GM19455 (cell line): ENCODE data around the gene PPARA.
"Not testable (repeated sequence)": the region's sequence is repeated elsewhere in the genome, so short reads cannot be mapped to it uniquely, and the experiment has no call there.

Experiments
- ATAC-seq: cut with Tn5 transposase; IDR thresholded peaks from one replicate; pipeline ENCODE4 v1.9.1; 2021; ENCODE audit not compliant: unreplicated experiment

PPARA gene

DNA sequence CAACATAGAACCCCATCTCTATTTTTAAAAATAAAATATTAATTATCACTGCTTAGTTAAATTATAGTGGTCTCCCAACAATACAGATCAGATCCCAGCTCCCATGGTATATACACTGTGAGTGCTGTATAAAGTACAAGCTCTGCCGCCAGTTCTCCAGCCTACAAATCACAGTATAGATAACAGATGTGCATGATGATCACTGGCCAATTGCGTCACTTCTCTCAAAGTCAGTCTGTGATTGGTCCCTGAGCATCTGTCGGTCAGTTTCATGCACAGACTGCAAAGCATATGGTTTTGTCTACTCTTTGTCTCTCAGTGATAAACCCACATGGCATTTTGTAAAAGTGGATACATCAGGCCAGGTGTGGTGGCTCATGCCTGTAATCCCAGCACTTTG lies 15.7 kb downstream of the PPARA start:
- no peak for ATAC-seq

DNA sequence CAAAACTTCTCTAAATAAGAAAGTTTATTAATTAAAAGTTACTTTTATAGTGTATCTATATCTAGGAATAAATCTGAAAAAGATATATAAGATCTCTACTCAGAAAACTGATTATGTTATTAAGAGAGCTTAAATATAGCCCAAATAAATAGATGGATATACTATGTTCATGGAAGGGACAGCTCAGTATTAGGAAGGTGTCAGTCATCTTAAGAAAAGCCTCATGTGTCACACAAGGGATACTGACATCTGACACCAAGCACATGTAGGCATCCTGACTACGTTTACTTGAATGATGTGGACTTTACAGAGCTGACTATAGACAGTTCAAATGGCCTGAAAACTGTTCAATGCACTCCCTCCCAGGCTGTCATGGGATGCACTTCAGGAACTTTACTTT lies 19.3 kb downstream of the PPARA start:
- ATAC-seq: no peak

DNA sequence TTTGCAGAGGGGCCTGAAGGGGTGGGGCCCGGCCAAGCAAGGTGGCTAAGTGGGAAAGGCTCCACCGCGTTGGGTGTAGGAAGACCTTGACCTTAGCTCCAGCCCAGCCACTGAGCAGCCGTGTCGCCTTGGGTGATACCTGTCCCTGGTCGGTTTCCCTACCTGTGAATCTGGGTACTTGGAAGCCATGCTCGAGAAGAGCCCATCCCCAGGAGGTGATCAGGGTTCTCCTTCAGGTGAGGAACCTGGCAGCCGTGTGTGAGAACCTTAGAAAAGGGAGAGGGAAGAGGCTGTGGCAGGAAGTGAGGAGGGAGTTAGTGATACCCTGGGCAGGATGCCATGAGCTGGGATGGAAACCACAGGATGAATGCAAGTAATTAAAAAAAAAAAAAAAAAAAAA lies 21.6 kb downstream of the PPARA start:
- ATAC-seq: no peak

DNA sequence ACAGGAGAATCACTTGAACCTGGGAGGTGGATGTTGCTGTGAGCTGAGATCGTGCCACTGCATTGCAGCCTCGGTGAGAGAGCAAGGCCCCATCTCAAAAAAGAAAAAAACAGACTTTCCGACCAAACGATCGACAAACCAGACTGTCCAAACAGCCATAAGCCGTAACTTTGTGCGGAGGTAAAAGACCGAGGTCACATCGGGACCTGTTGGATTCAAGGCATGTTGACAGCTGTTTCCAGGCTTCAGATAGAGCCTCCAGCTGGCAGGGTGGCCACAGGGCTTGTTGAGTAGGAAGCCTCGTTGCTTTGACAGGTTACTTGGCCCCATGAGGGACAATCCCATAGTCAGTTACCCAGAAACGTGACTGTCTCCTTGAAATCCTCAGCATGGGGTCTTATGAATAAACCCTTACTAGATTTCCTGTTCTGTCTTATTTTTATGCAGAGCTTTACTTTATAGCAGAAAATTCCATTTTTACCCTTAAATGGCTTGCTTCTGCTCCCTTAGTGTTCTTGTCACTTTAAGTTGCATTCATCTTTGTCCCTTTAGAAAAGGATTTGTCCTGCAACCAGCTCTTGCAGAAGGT lies 22.3 kb downstream of the PPARA start:
- ATAC-seq: no peak

DNA sequence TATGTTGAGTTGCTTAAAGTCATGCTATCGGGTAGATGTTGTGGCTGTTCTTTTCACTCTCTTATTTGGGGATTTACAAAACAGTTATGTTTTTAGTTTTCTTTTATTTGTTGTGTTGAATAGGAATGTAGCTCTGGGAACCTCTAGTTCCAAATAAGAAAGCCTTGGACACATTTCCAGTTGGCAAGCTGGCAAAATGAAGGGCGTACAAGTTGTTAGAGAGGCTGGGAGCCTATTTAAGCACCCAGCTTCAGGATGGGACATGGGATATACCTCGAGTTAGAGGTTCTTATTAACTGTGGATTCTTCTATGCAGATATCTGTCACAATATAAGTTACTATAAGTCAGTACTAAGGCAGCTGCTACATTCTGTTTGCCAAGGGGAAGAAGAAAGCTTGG lies 22.8 kb downstream of the PPARA start:
- no peak for ATAC-seq

DNA sequence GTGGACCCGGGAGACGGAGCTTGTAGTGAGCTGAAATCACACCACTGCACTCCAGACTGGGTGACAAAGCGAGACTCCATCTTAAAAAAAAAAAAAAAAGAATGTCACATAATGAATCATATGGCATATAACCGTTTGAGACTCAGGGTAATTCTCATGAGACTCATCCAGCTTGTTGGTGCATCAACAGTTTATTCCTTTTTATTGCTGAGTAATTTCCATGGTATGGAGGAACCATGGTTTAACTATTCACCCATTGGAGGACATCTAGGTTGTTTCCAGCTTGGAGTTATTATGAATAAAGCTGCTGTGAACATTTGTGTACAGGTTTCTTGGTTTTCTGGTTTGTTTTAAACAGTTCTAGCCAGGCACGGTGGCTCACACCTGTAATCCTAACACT lies 25.3 kb downstream of the PPARA start:
- no peak for ATAC-seq

DNA sequence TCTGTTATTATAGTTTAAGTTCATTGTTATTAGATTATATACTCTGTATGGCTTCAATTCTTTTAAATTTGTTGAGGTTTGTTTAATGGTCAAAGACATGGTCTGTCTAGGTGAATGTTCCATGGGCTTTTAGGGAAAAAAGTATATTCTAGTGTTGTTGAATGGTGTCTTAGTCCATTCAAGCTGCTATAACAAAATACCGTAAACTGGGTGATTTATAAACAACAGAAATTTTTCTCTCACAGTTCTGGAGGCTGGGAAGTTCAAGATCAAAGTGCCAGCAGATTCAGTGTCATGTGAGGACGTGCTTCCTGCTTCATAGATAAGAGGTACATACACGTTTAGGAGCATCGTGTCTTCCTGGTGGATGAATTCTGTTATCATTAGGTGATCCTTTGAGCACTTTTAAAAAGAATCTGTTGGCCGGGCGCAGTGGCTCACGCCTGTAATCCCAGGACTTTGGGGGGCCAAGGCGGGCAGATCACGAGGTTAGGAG lies 26.2 kb downstream of the PPARA start:
- no peak for ATAC-seq

DNA sequence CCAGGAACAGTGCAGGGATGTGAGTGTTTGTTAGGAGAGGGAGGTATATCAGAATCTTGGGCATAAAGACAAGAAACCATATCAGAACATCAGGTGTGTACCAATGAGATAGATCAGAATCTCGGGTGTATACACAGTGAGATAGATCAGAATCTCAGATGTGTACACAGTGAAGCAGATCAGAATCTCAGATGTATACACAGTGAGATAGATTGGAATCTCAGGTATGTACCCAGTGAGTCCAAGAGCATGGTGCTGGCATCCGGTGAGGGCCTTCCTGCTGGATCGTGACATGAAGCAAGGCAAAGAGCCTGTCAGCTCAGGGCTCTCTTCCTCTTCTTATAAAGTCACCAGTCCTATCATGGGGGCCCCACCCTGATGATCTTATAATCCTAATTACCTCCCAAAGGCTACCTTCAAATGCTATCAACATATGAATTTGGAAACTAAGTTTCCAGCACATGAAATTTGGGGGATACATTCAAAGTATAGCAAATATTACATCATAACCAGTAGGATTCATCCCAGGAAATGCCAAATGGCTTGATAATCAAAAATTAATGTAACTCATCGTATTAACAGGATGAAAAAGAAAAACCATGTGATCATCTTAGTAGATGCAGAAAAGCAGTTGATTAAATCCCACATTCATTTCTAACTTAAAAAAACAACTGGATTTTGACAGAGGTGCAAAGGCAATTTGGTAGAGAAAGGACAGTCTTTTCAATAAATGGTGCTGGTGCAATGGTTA lies 28.6 kb downstream of the PPARA start:
- no peak for ATAC-seq

DNA sequence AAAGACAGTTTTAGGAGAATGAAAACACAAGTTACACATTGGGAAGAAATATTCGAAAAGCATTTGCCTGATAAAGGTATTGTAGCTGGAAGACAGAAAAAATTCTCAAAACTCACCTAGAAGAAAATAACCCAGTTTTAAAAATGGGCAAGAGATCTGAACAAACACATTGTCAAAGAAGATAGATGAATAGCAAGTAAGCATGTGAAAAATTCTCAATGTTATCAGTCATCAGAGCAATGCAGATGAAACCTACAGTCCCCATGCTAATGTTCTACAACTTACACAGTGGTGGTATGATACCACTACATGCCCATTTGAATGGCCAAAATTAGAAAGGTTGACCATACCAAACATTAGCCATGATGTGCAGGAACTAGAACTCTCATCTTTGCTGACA lies 29.4 kb downstream of the PPARA start:
- no peak for ATAC-seq

DNA sequence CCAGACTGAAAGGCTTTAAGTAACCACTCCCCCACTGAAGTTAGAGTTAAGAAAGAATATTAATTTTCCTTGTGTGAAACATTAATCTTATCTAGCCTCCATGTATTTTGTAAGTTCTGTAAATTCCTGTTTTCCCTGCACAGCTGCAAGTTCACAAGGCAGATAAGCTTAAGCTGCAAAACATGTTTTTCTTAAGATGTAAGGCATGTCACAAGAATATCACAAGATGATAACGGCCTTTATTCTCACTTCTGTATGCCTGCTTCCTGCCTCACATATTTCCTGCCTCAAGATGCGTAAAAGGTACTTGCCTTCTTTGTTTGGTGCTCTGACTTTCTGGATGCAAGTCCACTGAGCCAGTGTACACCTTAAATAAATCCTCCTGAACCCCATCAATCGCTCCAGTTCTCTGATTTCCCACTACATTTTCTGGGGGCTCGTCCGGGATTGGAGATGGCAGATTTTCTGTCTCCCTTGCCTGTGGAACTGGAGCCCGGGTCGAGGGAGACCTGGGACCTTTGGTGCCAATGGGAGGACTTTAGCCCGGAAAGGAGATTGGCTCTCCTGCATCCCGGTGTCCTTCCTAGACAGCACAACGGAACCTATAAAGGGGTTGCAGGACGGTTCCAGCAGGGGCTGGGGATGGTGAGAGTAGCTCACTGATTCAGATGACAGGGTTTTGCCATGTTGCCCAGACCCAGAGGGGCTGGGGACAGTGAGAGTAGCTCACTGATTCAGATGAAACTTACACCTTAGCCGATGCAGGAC lies 30.2 kb downstream of the PPARA start:
- ATAC-seq: no peak

DNA sequence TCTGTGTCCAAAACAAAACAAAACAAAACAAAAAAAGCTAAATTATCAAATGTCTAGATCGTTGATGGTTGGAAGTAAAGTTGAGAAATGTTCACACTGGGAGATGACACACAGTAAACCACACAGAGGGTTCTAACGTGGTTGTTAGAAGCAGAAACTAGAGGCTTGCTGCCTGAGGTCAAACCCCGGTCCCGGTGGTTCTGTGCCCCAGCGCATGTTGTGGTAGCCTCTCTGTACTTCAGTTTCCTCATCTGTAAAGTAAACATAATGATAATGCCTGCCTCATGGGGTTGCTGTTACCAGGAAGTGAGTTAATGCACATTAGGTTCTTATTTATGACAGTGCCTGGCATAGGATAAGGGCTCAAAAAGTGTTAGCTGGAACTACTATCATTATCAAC lies 33.4 kb downstream of the PPARA start:
- ATAC-seq: no peak

DNA sequence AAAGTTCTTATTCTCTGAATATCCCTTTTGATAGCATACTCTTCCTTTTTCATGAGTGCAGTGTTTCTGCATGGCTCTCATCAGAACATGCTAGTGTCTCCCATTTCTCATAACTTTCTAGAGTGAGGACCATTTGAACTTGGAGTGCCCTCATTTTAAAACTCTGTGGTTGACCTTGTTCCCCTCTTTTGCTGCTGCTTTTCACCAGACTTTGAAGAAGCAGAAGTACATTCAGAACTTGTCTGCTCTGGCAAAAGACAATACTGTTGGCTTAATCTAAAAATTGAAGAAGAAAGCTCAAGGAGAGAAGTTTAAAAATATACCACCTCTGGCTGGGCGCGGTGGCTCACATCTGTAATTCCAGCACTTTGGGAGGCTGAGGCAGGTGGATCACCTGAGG lies 35.0 kb downstream of the PPARA start:
- no peak for ATAC-seq

DNA sequence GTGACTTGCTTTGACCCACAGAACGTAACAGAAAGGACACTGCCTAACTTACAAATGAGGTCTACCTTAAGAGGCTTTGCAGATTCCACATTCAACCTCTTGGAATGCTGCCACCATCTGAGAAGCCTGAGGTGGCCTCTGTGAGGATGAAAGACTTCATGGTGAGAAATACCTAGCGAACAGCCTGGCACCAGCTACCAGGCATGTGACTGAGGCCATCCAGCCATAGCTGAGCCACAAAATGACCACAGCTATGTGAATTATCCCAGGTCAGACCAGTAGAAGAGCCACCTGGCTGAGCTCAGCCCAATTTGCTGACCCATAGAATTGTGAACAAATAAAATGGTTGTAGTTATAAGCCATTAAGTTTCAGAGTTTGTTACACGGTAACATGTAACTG lies 37.5 kb downstream of the PPARA start:
- no peak for ATAC-seq

DNA sequence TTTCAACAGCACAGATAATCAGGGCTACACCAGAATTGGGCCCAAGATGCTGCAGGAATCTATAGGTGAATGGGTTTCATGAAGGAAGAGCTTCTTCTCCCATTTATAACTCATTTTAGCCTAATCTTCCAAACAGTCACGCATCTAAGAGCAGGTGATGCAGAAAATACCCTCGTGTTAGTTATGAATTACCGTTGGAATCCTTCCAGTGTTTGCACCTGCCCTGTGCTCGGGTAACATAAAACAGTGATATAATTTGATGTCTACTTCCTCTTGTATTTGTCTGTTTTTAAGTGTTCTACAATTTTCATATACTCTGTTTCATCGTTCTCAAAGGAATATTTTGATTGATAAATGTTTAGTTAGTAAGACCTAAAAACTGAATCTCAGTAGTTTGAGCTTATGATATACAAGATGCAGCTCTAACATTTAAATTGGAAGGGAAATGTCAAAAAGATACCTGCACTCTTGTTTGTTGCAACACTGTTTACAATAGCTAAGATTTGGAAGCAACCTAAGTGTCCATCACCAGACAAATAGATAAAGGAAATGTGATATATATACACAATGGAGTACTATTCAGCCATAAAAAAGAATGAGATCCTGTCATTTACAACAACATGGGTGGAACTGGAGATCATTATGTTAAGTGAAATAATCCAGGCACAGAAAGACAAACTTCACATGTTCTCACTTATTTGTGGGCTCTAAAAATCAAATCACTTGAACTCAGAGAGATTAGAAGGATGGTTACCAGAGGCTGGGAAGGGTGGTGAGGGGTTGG lies 42.1 kb downstream of the PPARA start:
- ATAC-seq: no peak

DNA sequence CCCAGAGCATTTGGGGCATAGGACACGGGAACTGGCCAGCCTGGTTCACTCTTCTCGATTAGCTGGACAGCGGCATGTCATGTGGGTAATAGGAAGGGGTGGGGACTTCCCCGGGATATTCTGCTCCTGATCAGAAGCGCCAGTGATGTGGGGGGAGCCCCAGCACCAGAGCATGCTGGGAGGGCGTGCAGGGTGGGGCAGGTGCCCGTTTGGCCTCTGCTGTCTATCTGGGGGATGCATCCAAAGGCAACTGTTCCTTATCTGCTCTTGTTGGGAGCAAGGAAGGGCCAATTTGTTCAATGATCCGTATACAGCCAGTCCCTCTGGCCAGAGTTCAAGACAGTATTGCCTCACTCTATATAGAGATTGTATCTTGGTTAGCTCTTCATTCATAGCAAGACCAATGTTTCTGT lies 43.6 kb downstream of the PPARA start:
- no peak for ATAC-seq

DNA sequence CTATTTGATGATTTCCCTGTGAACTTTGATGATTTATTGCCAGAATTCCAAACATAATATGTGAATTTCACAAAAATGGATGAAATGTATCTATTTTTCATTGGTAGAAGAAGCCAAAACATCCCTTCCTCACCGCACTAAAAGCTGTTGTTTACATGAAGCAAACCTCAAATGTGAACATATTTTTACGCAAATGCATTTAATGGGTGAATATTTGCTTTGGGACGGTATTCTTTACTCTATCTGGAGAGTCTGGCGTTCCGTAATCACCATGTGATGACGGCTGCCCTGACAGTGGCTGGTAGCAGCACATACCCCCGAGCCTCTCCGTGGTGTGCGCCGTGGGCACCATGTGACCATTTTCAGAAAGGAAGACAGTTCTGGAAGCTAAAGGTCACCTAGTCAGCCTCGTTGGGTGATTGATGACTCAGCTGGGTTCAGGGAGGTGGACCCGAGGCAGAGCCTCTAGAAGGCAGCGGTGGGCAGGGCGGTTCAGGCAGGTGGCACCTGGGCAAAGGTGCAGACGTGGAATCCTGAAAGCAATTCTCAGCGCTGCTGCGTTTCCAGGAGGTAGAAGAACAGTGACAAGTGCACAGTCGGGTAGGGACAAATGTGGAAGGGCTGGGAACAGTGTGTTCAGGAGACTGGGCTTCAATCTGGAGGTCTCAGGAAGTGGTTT lies 45.3 kb downstream of the PPARA start:
- no peak for ATAC-seq

DNA sequence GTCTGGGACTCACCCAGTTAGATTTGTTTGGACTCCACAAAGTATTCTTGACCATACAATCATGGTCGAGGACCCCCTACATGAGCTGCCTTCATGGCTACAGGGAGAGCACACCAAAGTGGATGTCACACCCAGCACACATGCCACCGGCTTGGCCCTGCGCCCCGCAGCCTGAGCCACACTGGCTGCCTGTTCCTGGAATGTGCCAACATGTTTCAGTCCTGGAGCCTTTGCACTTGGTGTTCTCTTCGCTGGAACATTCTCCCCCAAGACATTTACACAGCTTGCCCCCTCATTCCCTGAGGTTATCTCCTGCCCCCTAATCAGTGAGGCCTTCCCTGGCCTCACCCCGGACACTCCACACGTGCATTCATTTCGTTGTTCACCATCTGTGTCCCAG lies 46.0 kb downstream of the PPARA start:
- ATAC-seq: no peak

DNA sequence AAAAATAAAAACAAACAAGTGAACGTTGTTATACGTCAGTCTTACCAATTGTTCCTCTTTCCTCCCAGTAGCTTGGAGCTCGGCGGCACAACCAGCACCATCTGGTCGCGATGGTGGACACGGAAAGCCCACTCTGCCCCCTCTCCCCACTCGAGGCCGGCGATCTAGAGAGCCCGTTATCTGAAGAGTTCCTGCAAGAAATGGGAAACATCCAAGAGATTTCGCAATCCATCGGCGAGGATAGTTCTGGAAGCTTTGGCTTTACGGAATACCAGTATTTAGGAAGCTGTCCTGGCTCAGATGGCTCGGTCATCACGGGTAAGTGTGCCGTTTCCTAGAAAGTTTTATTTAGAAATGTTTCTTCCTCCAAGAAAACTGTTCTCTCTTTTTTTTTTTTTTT lies 47.9 kb downstream of the PPARA start:
- no peak for ATAC-seq

DNA sequence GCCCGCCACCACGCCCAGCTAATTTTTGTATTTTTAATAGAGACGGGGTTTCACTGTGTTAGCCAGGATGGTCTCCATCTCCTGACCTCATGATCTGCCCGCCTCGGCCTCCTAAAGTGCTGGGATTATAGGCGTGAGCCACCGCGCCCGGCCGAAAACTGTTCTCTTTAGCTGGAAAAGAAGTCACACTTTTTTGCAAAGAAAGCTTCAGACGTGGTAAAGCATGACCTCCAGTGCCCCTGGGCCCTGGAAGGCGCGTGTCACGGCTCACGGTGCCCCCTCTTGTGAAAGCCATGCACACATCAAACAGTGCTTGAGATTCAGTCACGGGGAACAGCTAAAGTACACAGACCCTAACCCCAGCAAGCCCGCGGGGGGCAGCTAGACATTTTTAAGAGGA lies 48.5 kb downstream of the PPARA start:
- not testable (repeated sequence) for ATAC-seq

DNA sequence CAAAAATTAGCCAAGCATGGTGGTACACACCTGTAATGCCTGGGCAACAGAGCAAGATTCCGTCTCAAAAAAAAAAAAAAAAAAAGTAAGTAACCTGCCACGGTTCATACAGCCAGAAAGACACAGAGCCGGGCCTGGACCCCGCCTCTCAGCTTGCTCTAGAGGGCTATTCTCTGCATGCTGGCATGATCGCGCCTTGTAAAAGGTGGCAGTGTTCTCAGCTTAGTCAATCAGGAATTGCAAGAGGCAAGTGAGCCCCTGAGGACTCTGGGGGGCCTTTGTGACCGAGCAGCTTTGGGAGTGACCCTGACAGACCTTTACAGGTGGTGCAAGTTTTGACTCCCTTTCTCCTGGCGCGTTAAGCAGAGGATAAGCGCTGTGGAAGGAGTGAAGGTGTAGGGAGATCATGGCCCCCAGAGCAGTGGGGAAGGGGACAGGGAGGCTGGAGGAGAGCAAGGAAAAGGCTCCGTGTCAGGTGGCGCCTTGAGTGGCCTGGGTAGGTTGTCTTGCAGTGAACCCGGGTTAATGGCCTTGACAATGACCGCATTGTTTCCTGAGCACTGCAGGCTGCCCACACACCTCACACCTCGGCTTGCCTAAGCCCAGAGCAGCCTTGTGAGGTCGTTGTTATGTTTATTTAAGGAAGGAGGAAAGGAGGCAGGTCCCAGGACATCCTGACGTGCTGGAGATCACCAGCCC lies 50.9 kb downstream of the PPARA start:
- ATAC-seq: no peak
